ACHN (cell line): ENCODE results near the gene NOS1.
"Not testable (repeated sequence)": the region's sequence is repeated elsewhere in the genome, so short reads cannot be mapped to it uniquely, and the experiment has no call there.

Experiments
- DNase-seq: peaks from one replicate; pipeline ENCODE4 v3.0.0-alpha.2; 2015
- in situ Hi-C: cut with HindIII; loops from 2 replicates; pipeline ENCODE4 v1.10.0; 2017; ENCODE audit warnings: low sequenced_read_pairs, low pct_ligation_motif_present, low pct_unique_long_range_greater_than_20kb

NOS1 gene

DNA sequence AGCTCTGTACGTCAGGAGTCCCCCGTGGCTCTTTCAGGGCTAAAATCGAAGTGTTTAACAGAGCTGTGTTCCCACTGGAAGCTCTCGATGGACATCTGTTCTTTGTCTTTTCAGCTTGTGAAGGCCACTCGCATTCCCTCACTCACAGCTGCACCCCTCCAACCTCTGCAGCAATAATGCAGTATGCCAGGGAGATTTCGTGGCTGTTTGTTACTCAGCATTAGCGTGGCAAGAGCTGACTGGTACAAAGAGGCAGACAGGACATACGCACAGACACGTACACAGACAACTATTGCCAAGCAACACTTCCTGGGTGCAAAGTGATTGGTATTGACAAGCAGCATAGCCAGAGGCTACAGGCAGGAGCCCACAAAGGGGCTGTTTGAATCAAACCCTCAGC lies 159.4 kb downstream of the NOS1 start:
- no peak for DNase-seq
- in situ Hi-C loops, result loop anchor here (10.0 kb wide), 1 partner anchor 653 kb away; no protein-coding TSS in a partner anchor

DNA sequence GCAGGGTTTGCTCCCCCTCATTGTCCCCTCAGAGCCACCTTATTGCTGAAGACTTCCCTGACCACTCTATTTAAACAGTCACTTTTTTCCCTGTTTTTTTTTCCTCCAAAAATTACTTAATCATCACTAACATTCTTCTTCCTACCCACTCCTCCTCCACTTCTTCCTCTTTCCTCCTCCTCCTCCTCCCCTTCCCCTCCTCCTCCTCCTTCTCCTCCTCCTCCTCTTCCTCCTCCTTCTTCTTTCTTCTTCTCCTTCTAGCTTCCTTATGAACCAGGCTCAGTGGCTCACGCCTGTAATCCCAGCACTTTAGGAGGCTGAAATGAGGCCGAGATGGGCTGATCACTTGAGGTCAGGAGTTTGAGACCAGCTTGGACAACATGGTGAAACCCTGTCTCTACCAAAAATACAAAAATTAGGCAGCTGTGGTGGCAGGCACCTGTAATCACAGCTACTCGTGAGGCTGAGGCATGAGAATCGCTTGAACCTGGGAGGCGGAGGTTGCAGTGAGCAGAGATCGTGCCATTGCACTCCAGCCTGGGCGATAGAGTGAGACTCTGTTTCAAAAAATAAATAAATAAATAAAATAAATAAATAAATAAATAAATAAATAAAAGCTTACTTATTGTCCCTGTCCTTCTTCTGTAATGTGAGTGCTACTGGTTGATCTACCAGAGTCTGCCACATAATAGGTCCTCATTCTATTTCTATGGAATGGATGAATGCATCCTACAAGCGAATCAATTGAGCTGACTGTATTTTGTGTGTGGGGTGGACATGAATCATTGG lies 161.3 kb downstream of the NOS1 start:
- DNase-seq, result not testable (repeated sequence)
- in situ Hi-C loops, result loop anchor here (10.0 kb wide), 1 partner anchor 655 kb away; no protein-coding TSS in a partner anchor

DNA sequence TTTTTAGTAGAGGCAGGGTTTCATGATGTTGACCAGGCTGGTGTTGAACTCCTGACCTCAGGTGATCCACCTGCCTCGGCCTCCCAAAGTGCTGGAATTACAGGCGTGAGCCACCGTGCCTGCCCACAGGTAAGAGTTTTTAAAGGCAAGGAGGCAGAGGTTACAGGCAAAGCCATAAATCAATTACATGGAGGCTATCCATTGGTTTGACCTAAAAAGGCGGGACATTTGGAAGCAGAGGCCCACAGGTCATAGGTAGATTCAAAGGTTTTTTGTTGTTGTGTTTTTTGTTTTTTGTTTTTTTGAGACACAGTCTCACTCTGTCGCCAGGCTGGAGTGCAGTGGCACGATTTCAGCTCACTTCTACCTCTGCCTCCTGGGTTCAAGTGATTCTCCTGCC lies 165.1 kb downstream of the NOS1 start:
- DNase-seq, in situ Hi-C loops: not testable (repeated sequence)

DNA sequence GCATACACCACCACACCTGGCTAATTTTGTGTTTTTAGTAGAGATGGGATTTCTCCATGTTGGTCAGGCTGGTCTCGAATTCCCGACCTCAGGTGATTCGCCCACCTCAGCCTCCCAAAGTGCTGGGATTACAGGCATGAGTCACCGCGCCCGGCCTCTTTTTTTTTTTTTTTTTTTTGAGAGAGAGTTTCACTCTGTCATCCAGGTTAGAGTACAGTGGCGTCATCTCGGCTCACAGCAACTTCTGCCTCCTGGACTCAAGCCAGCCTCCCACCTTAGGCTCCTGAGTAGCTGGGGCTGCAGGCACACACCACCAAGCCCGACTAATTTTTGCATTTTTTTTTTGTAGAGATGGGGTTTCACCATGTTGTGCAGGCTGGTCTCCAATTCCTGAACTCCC lies 166.4 kb downstream of the NOS1 start:
- in situ Hi-C loops, DNase-seq: not testable (repeated sequence)

DNA sequence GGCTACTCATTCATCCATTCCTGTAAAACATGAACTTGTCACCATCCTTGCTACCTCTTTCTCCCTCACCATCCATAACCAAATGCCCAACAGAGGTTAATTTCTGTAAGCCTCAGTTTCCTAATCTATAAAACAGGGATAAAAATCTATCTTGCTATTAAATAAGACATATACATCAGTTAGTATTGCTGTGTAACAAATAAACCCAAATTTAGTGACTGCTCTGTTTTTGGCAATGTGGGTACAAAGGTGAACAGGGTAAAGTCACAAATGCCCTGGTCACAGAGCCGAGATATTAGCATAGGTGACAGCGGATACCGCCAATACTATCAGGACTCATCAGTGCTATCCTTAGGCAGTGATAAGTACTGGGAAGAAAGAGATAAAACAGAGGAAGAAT lies 167.5 kb downstream of the NOS1 start:
- DNase-seq, result no peak
- in situ Hi-C loops, result no loop called here

DNA sequence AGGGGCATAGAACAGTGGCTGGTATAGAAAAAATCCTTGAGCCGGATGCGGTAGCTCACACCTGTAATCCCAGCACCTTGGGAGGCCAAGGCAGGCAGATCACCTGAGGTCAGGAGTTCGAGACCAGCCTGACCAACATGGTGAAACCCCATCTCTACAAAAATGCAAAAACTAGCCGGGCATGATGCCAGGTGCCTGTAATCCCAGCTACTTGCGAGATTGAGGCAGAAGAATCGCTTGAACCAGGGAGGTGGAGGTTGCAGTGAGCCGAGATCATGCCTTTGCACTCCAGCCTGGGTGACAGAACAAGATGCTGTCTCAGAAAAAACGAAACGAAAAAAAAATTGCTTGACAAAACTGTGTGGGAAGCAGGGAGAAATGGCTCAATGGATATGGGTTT lies 168.8 kb downstream of the NOS1 start:
- in situ Hi-C loops, DNase-seq: not testable (repeated sequence)

DNA sequence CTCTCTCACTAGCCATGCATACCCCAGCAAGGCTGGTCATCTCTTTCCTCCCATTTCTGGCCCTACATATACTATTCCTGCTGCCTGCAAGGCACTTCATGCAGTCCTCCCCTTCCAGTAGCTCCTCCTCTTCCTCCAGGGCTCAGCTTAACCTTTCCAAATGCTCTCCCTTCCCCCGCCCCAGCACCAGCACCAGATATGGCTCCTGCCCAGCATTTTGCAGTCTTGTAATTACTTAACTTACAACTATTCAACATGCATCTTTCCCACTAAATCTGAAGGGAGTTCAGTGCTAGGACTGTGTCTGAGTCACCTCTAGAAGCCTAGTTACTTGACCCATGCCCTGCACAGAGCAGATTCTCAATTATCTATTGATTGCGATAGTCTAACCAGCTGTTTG lies 169.4 kb downstream of the NOS1 start:
- no peak for DNase-seq
- in situ Hi-C loops, result no loop called here

DNA sequence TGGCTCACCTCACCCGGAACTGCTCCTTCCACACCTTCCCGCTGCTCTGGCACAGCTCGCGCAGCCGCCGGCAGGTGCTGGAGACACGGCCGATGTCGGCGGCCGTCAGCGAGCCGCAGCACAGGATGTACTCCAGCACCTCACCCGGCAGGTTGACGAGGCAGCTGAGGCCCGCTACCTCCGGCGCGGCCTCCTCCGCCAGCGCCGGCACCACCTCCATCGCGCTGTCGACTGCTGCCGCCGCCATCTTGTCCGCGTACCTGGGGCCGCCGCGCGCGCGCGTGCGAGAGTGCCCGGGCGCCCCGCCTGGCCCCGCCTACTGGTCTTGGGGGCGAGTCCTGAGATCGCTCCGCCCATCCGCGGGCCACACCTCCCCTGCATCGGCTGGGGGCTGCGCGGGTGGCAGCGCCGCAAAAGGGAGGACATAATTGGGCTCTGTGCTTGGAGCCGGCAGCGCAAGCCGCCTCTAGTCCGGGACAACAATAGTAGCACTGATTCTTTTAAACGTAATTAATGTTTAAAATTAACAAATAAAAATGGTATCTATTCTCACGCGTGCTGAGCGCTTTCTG lies 171.1 kb downstream of the NOS1 start, which contains the start of gene FBXO21:
Gene FBXO21 (minus strand): TSS at position 261 of the 572 bp plus-strand sequence. CDS start 14 bp downstream, at position 247.
- peak; percentile 93 for DNase-seq
- in situ Hi-C loops, result no loop called here

DNA sequence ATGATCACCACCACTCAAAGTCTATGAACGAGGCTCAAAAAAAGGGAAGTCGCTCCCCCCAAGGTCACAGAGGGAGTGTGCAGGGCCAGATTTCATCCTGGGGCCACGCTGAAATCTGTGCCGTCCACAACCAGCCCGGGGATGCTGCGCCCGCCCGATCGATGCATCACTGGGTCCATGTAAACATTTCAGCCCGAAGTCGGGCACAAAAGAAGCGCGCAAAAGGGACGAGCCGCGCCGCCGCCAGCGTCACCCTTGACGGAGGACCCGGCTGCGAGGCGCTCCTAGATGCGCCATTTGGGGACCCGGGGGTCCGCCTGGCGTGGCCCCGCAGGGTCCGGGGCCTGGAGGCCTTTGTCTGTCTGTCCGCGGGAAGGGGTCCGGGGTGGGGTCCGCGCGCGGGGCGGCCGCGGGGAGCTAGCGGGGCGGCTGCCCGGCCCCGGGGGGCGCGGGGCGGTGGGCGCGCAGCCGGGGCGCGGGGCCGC lies 171.7 kb downstream of the NOS1 start:
- in situ Hi-C loops, result no loop called here
- DNase-seq, result peak; percentile 50

DNA sequence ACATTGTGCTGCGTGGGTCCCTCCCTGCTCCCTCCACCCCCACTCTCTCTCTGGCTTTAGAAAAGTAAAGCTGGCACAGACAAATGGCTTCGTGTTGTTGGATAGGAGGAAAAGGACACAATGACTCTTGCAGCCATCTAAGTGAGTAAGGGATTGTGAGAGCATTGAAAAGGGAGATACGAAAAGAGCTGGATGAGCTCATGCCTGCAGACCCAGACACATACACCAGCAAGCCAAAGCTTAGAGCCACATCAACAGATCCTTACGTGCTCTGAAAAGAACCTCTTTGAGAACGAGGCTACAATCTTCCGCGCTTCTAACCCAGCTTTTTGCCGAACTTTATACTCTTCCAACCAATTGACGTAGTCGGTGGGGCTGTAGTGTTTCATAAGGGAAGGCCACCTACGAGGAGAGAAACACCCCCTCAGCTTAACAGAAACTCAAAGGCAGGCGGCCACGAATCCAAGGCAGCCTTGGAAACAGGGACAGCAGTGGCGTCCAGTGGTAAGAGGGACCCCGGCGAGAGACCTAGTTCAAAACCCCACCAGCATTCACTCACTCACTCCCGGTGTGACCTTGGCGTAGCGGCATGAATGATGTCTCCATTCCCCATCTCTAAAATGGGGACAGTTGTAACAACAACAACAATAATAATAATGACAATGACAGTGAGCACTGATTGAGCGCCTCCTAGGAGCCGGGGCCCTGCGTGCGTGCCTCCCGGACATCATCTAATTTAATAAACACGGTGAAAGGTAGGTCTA lies 172.3 kb downstream of the NOS1 start:
- in situ Hi-C loops, result no loop called here
- DNase-seq, result no peak

DNA sequence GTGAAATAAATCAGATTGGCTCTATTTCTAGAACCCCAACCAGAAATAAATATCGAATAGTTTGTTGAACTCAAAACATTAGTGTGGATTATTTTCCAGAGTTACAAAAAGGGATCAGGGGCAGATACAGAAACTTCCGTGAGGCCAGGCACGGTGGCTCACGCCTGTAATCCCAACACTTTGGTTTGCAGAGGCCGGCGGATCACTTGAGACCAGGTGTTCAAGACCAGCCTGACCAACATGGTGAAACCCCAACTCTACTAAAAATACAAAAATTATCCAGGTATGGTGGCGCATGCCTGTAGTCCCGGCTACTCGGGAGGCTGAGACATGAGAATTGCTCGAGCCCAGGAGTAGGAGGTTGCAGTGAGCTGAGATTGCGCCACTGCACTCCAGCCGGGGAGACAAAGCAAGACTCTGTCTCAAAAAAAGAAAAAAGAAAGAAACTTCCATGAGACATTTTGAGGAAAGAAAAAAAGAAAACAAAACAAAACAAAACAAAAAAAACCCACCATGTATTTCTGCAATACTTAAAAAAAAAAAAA lies 173.2 kb downstream of the NOS1 start:
- in situ Hi-C loops, result no loop called here
- no peak for DNase-seq

DNA sequence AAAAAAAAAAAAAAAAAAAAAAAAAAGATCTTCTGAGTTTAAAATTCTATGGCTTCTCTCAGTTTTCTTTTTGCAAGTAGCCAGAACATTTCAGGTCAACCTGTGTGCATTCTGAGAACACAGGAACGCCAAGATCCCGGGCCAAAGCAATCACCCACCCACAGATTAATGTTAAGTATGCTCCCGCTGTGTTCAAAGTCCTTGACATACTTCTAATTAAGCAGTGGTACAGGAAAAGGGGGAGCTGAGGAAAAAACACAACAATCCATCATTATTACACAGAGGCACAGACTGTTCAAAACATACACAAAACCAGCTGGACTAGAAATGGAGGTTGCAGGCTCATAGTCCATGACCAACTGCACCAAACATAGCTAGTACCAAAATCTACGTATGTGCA lies 174.0 kb downstream of the NOS1 start:
- in situ Hi-C loops, result no loop called here
- DNase-seq, result no peak

DNA sequence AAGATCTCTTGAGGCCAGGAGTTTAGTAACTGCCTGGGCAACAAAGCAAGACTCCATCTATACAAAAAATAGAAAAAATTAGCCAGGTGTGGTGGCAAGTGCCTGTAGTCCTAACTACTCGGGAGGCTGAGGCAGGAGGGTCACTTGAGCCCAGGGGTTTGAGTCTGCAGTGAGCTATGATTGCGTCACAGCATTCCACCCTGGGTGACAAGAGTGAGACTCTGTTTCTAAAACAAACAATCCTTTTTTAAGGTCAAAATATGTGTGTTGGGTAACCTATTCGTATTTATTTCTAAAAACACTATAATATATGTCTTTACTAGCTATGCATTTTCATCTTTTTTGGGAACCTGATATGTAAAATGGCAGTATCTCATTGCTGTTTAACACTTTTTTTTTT lies 178.6 kb downstream of the NOS1 start:
- in situ Hi-C loops, result no loop called here
- no peak for DNase-seq

DNA sequence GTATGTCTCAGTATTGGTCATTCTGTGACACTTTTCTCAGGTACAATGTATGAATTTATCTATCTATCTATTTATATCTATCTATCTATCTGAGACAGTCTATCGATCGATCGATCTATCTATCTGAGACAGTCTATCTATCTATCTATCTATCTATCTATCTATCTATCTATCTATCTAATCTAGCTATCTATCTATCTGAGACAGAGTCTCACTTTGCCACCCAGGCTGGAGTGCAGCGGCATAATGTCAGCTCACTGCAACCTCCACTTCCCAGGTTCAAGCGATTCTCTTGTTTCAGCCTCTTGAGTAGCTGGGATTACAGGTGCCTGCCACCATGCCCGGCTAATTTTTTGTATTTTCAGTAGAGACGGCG lies 180.0 kb downstream of the NOS1 start:
- DNase-seq, in situ Hi-C loops: not testable (repeated sequence)

DNA sequence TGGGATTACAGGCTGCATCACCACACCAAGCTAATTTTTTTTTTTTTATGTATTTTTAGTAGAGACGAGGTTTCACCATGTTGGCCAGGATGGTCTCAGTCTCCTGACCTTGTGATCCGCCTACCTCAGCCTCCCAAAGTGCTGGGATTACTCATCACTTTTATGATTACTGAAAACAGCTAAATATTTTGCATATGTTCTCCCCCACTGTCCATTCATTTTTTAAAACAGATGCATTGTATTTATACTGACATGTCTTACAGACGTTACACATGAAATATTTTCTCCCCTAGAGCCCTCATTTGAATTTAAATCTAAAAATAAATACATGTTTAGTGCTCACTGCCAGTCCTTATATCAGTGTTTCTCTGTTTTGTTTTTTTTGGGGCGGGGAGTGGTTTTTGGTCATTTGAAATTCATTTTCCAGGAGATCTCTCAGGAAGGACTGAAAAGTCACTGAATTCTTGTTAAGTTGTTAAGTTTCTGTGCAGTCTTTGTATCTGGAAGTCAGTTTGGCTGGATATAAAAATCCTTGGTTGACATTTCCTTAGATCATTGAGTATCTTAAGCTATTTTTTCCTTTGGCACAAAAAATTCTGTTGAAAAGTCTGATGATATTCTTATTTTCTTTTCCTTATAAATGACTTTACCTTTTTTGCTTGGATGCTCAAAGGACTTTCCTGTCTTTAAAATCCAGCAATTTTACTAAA lies 180.5 kb downstream of the NOS1 start:
- in situ Hi-C loops, result no loop called here
- DNase-seq, result no peak

DNA sequence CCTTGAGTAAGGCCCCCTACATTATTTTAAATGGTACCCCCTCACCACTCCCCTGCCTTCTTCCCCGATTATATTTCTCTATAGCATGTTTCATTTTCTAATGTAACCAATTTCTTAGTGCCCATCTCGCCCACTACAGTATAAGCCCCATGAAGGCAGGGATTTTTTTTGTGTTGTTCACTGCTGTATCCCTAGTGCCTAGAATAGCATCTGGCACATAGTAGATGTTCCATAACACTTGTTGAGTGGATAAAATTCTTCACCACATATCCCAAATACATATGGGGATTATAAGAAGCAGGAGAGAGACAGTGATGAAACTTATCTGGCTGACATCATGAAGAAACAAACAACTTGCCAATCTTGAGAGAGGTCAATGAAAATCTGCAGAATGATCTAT lies 182.7 kb downstream of the NOS1 start:
- DNase-seq, result no peak
- in situ Hi-C loops, result no loop called here

DNA sequence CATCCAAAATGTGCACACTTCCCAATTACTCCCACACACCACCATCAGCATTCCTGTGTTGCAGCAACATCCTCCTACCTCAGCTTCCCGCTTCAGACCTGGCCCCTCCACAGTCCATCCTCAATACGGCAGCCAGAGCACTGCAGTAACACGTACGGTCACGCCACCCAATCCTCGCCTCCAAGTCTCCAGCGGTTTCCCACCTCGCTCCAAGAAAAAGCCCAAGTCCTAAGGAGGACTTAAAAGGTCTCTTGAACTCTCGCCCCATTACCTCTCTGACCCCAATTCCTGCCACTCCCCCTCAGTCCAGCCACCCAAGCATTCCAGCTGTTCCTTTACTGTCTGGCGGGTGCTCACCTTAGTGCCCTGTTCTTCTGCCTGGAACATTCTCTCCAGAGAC lies 183.1 kb downstream of the NOS1 start:
- in situ Hi-C loops, result no loop called here
- no peak for DNase-seq

DNA sequence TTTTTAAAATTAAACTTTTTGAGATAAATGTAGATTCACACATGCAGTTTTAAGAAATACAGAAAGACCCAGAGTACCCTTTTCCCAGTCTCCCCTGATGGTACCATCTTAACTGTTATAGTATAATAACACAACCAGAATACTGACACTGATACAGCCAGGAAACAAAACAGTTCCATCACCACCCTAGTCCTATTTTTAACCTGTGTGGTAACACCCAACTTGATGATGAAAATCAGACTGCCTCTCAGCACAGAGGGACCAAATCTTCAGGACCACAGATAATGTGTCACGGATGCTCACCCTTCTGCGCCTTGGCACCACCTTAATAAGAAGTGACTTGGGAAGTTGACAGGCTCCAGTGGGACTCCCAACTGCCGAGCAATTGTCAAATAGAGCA lies 189.3 kb downstream of the NOS1 start:
- DNase-seq, result no peak
- in situ Hi-C loops, result no loop called here
